ENCODE measurements around the gene SH2D3A.

The SH2D3A gene

GRCh38 chr19:6730941-6731670 lies 36.1 kb downstream of the SH2D3A start:
- H3K4me3 ChIP-seq (replicated peaks; ENCODE audit: low read depth, low read length) = no peak overlapping the region
- no peak for TF ChIP-seq CTCF (IDR thresholded peaks at IDR 0.05; ENCODE audit: low read length, missing control alignments)
- no peak for DNase-seq (ENCODE audit: low read depth)

- no peak for TF ChIP-seq CTCF (IDR thresholded peaks at IDR 0.05; ENCODE audit: low read length, missing control alignments)
- no peak overlapping the region for H3K4me3 ChIP-seq (replicated peaks; ENCODE audit: low read depth, low read length)
- DNase-seq (ENCODE audit: low read depth) = no peak
Observed at GRCh38 chr19:6730153-6730804, 37.0 kb downstream of the SH2D3A start.

- DNase-seq (ENCODE audit: low read depth) = no peak
- TF ChIP-seq CTCF (IDR thresholded peaks at IDR 0.05; ENCODE audit: low read length, missing control alignments) = no peak
- H3K4me3 ChIP-seq (replicated peaks; ENCODE audit: low read depth, low read length) = no peak overlapping the region
Observed at GRCh38 chr19:6729573-6730152, 37.6 kb downstream of the SH2D3A start.

GRCh38 chr19:6728346-6728745 lies 38.9 kb downstream of the SH2D3A start:
- no peak overlapping the region for H3K4me3 ChIP-seq (replicated peaks; ENCODE audit: low read depth, low read length)
- TF ChIP-seq CTCF (IDR thresholded peaks at IDR 0.05; ENCODE audit: low read length, missing control alignments) = no peak
- DNase-seq (ENCODE audit: low read depth) = no peak

GRCh38 chr19:6725513-6726231 lies 41.6 kb downstream of the SH2D3A start:
- DNase-seq (ENCODE audit: low read depth) = no peak
- TF ChIP-seq CTCF (IDR thresholded peaks at IDR 0.05; ENCODE audit: low read length, missing control alignments) = no peak

GRCh38 chr19:6724631-6725492 lies 42.4 kb downstream of the SH2D3A start:
- H3K4me3 ChIP-seq (replicated peaks; ENCODE audit: low read depth, low read length) = no peak overlapping the region
- no peak for DNase-seq (ENCODE audit: low read depth)
- TF ChIP-seq CTCF (IDR thresholded peaks at IDR 0.05; ENCODE audit: low read length, missing control alignments) = no peak

More at GRCh38 chr19:6725513-6726231, 41.6 kb downstream of the SH2D3A start:
- H3K4me3 ChIP-seq (replicated peaks; ENCODE audit: low read depth, low read length) = no peak overlapping the region

Measured in fibroblast of pulmonary artery (primary cell).